ENCODE measurements around the gene SLC47A2.

GRCh38 chr17:19713901-19714361 lies 2.5 kb downstream of the SLC47A2 start:
- TF ChIP-seq CTCF (IDR thresholded peaks at IDR 0.05) (no peak), POLR2A (IDR thresholded peaks at IDR 0.05) (no peak), POLR2AphosphoS5 (IDR thresholded peaks at IDR 0.05) (no peak)

Data from stomach (tissue), 4 donors.